Measurements from ENCODE around the gene SNAP47.

- TF ChIP-seq CTCF (IDR thresholded peaks at IDR 0.05) (no peak), EZH2 (IDR thresholded peaks at IDR 0.05) (no peak)
These were observed 25.8 kb upstream of the SNAP47 start for GRCh38 chr1:227709451-227709850.
